IMR-90 (cell line): Measurements from ENCODE around the gene DENND1C. TPM values are rescaled to one million over a fixed set of nuclear protein-coding genes. Genes with fewer than 3 reads are reported as not detected.

Source experiments
- ATAC-seq: fragments of 200-7000 bp; cut with Tn5 transposase; 2 replicates; pipeline ENCODE4 v1.9.1; 2020; ENCODE audit warnings: low read depth, mild to moderate bottlenecking, moderate library complexity
- BruUV-seq: library from RNA; stranded (reverse); fragments of 400-500 nt; replicated peaks from 2 replicates; lab custom pipeline; 2021; lab: Mats Ljungman, UMichigan
- CTCF ChIA-PET: fragments of 300-600 bp; formaldehyde crosslinking; extraction: SDS; loops from one replicate; lab custom pipeline; 2021; ENCODE audit warnings: antibody characterized with exemption; lab: Yijun Ruan, JAX
- POLR2A ChIA-PET: fragments of 300-600 bp; sonication (Branson Sonifier 250); formaldehyde crosslinking; loops from one replicate; lab custom pipeline; 2022; ENCODE audit warnings: antibody characterized with exemption; ENCODE audit not compliant: unreplicated experiment; lab: Charles Lee
- DNase-seq: peaks from one replicate; pipeline ENCODE4 v3.0.0; 2013
- H2AFZ ChIP-seq: replicated peaks from 2 replicates; pipeline ENCODE3; 2013; ENCODE audit warnings: low read length, mild to moderate bottlenecking; ENCODE audit not compliant: poor library complexity
- H2AK5ac ChIP-seq: 2 replicates; pipeline ENCODE4 v1.6.1; 2013; ENCODE audit warnings: low read depth, low read length, inconsistent platforms
- H2AK9ac ChIP-seq: replicated peaks from 2 replicates; pipeline ENCODE3; 2013; ENCODE audit warnings: mild to moderate bottlenecking, low read depth, low read length, moderate library complexity; ENCODE audit not compliant: poor library complexity
- H2BK120ac ChIP-seq: 2 replicates; pipeline ENCODE4 v1.6.1; 2013; ENCODE audit warnings: low read depth, low read length, inconsistent platforms
- H2BK15ac ChIP-seq: 3 replicates; pipeline ENCODE4 v1.6.1; 2013; ENCODE audit warnings: low read depth, low read length, inconsistent platforms
- H2BK20ac ChIP-seq: 2 replicates; pipeline ENCODE4 v1.6.1; 2013; ENCODE audit warnings: low read depth, mild to moderate bottlenecking, inconsistent platforms, low read length, moderate library complexity
- H2BK5ac ChIP-seq: 2 replicates; pipeline ENCODE4 v1.6.1; 2013; ENCODE audit warnings: mild to moderate bottlenecking, low read depth, low read length, inconsistent platforms; ENCODE audit not compliant: poor library complexity, severe bottlenecking
- H3K14ac ChIP-seq: replicated peaks from 2 replicates; pipeline ENCODE4 v1.6.1; 2013; ENCODE audit warnings: low read depth, low read length, inconsistent platforms
- H3K18ac ChIP-seq: 2 replicates; pipeline ENCODE4 v1.6.1; 2013; ENCODE audit warnings: low read depth, low read length, control low read depth
- H3K23ac ChIP-seq: 2 replicates; pipeline ENCODE4 v1.6.1; 2013; ENCODE audit warnings: low read depth, low read length, inconsistent platforms
- H3K27ac ChIP-seq: 2 replicates; pipeline ENCODE4 v1.5.1; 2013; ENCODE audit warnings: mild to moderate bottlenecking, control low read depth, low read length; ENCODE audit not compliant: insufficient read depth
- H3K27me3 ChIP-seq: 2 replicates; pipeline ENCODE4 v1.6.1; 2013; ENCODE audit warnings: low read length; ENCODE audit not compliant: control insufficient read depth, insufficient read depth
- H3K36me3 ChIP-seq: 2 replicates; pipeline ENCODE4 v1.6.1; 2013; ENCODE audit warnings: low read length, mixed read lengths; ENCODE audit not compliant: control insufficient read depth, insufficient read depth
- H3K4ac ChIP-seq: 2 replicates; pipeline ENCODE4 v1.6.1; 2013; ENCODE audit warnings: low read depth, low read length, inconsistent platforms
- H3K4me1 ChIP-seq: 2 replicates; pipeline ENCODE4 v1.6.1; 2013; ENCODE audit warnings: low read length, mixed read lengths; ENCODE audit not compliant: control insufficient read depth, insufficient read depth
- H3K4me2 ChIP-seq: 2 replicates; pipeline ENCODE4 v1.6.1; 2013; ENCODE audit warnings: low read depth, mild to moderate bottlenecking, control low read depth, low read length, moderate library complexity
- H3K4me3 ChIP-seq: 2 replicates; pipeline ENCODE4 v1.5.1; 2013; ENCODE audit warnings: low read depth, mild to moderate bottlenecking, control low read depth, low read length, moderate library complexity; ENCODE audit not compliant: insufficient read depth
- H3K56ac ChIP-seq: 2 replicates; pipeline ENCODE4 v1.6.1; 2013; ENCODE audit warnings: low read length, inconsistent platforms; ENCODE audit not compliant: insufficient read depth; ENCODE audit errors: extremely low read depth
- H3K79me1 ChIP-seq, 2 experiments: 2 replicates each; pipeline ENCODE4 v1.6.1; 2013; ENCODE audit warnings: low read length in 2 of 2, inconsistent platforms in 1 of 2, low read depth in 1 of 2
- H3K9ac ChIP-seq: 2 replicates; pipeline ENCODE4 v1.6.1; 2013; ENCODE audit warnings: low read depth, low read length, control low read depth
- H3K9me1 ChIP-seq: 2 replicates; pipeline ENCODE4 v1.6.1; 2013; ENCODE audit warnings: low read length, inconsistent platforms; ENCODE audit not compliant: insufficient read depth
- H3K9me3 ChIP-seq: 2 replicates; pipeline ENCODE4 v1.6.1; 2013; ENCODE audit warnings: low read length; ENCODE audit not compliant: control insufficient read depth, insufficient read depth
- H4K20me1 ChIP-seq: 2 replicates; pipeline ENCODE4 v1.6.1; 2013; ENCODE audit warnings: low read length, inconsistent platforms; ENCODE audit not compliant: insufficient read depth
- H4K5ac ChIP-seq: 2 replicates; pipeline ENCODE4 v1.6.1; 2013; ENCODE audit warnings: mild to moderate bottlenecking, low read depth, low read length, control low read depth
- H4K8ac ChIP-seq, 2 experiments: 2 replicates each; pipeline ENCODE4 v1.6.1; 2013; ENCODE audit warnings: low read depth in 2 of 2, low read length in 2 of 2, control low read depth in 1 of 2, inconsistent platforms in 1 of 2
- H4K91ac ChIP-seq: 2 replicates; pipeline ENCODE4 v1.6.1; 2013; ENCODE audit warnings: low read depth, low read length, inconsistent platforms; ENCODE audit not compliant: insufficient read depth
- BHLHE40 ChIP-seq: fragments of 150-350 bp; IDR thresholded peaks from 2 replicates; pipeline ENCODE4 v1.6.1; 2016; ENCODE audit warnings: mild to moderate bottlenecking, low read depth, low read length
- CEBPB ChIP-seq: IDR thresholded peaks from 2 replicates; pipeline ENCODE4 v1.6.1; 2012; ENCODE audit warnings: low read depth, low read length, improper control_type of control experiment
- CHD1 ChIP-seq: IDR thresholded peaks from 2 replicates; pipeline ENCODE4 v1.6.1; 2012; ENCODE audit warnings: low read depth, low read length, improper control_type of control experiment
- FOS ChIP-seq: fragments of 150-350 bp; IDR thresholded peaks from 2 replicates; pipeline ENCODE4 v1.6.1; 2016; ENCODE audit warnings: low read depth, low read length
- MAFK ChIP-seq: IDR thresholded peaks from 2 replicates; pipeline ENCODE4 v1.6.1; 2012; ENCODE audit warnings: low read depth, low read length, improper control_type of control experiment
- MAZ ChIP-seq: IDR thresholded peaks from 2 replicates; pipeline ENCODE4 v1.6.1; 2012; ENCODE audit warnings: low read depth, mild to moderate bottlenecking, low read length, improper control_type of control experiment, moderate library complexity, borderline replicate concordance
- MXI1 ChIP-seq: IDR thresholded peaks from 2 replicates; pipeline ENCODE4 v1.6.1; 2012; ENCODE audit warnings: low read depth, mild to moderate bottlenecking, low read length, moderate library complexity, borderline replicate concordance
- NFE2L2 ChIP-seq: fragments of 150-350 bp; IDR thresholded peaks from 2 replicates; pipeline ENCODE4 v1.6.1; 2016; ENCODE audit warnings: low read depth, mild to moderate bottlenecking, low read length
- POLR2A ChIP-seq: IDR thresholded peaks from 2 replicates; pipeline ENCODE4 v1.6.1; 2012; ENCODE audit warnings: mild to moderate bottlenecking, low read depth, low read length
- RAD21 ChIP-seq: IDR thresholded peaks from 2 replicates; pipeline ENCODE4 v1.6.1; 2012; ENCODE audit warnings: low read length, improper control_type of control experiment
- RCOR1 ChIP-seq: IDR thresholded peaks from 2 replicates; pipeline ENCODE4 v1.6.1; 2012; ENCODE audit warnings: mild to moderate bottlenecking, low read length, improper control_type of control experiment; ENCODE audit not compliant: insufficient replicate concordance
- RFX5 ChIP-seq: IDR thresholded peaks from 2 replicates; pipeline ENCODE4 v1.8.0; 2012; ENCODE audit warnings: low read depth, mild to moderate bottlenecking, low read length, moderate library complexity
- SMC3 ChIP-seq: fragments of 150-350 bp; IDR thresholded peaks from 2 replicates; pipeline ENCODE4 v1.6.1; 2016; ENCODE audit warnings: low read depth, mild to moderate bottlenecking, antibody characterized with exemption, low read length, moderate library complexity
- WGBS, 2 experiments: methylation state at CpG; one replicate each; pipeline versions ENCODE4 v1.1.5 to v1.1.7; 2013; ENCODE audit warnings: missing lambda C conversion rate in 2 of 2; ENCODE audit not compliant: insufficient read length in 1 of 2; ENCODE audit errors: extremely low coverage in 2 of 2; 5-methylcytosine and 5-hydroxymethylcytosine counted together
- dilution Hi-C: fragments of 300-500 bp; cut with HindIII; formaldehyde crosslinking; loops from one replicate; pipeline ENCODE4 v1.14.3; 2018; ENCODE audit warnings: low sequenced_read_pairs; ENCODE audit not compliant: unreplicated experiment
- in situ Hi-C: fragments of 300-500 bp; cut with MboI; formaldehyde crosslinking; loops from 3 replicates; pipeline ENCODE4 v1.14.3; 2019; ENCODE audit warnings: low sequenced_read_pairs, inconsistent platforms, mixed read lengths
- intact Hi-C: fragments of 100-400 bp; cut with micrococcal nuclease; formaldehyde crosslinking; loops from 2 replicates; pipeline ENCODE4 v1.10.0; 2022
- polyA plus RNA-seq, 3 experiments: library from polyadenylated mRNA; depleted of rRNA; stranded (reverse); fragments of >200 nt; gene quantifications; 2 replicates each; pipeline ENCODE4 v1.2.3, GENCODE V29; 2012; ENCODE audit warnings: low replicate concordance in 1 of 3
- total RNA-seq: library from RNA; depleted of rRNA; stranded (reverse); fragments of >200 nt; gene quantifications from 2 replicates; pipeline ENCODE4 v1.2.3, GENCODE V29; 2012
- TF ChIP-seq, protein P1 (sequence below): fragments of 150-350 bp; IDR thresholded peaks from 2 replicates; pipeline ENCODE4 v1.6.1; 2017; ENCODE audit warnings: mild to moderate bottlenecking, antibody characterized with exemption, low read length, low read depth
- TF ChIP-seq, protein P2 (sequence below): conservative IDR thresholded peaks from 2 replicates; pipeline ENCODE4 v1.5.1; 2012; ENCODE audit warnings: mild to moderate bottlenecking, low read depth, low read length, improper control_type of control experiment
- TF ChIP-seq, protein P3 (sequence below): fragments of 150-350 bp; IDR thresholded peaks from 2 replicates; pipeline ENCODE4 v1.6.1; 2016; ENCODE audit warnings: low read depth, mild to moderate bottlenecking, low read length, moderate library complexity, borderline replicate concordance

Gene DENND1C
- total and polyA plus RNA-seq, 2 of the 4 experiments (the other 2 are of a cell fraction), result not detected

DNA sequence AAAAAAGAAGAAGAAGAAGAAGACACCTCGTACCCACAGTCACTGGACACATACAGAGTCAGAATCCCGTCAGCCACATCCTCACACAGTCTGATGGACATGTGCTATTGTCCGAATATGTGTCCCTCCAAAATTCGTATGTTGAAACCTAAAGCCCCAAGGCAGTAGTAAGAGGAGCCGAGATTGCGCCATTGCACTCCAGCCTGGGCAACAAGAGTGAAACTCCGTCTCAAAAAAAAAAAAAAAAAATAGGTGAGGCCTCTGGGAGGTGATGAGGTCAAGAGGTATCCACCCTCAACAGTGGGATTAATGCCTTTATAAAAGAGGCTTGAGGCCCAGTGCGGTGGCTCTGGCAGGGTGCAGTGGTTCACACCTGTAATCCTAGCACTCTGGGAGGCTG lies 2.6 kb upstream of the DENND1C start:
- Histone ChIP-seq H2AFZ (no peak overlapping the region), H3K9me3 (no peaks in the 10 kb centered on the region), H2BK120ac (no peak overlapping the region), H3K79me1 (no peaks in the 10 kb centered on the region), H4K8ac (no peak overlapping the region), H2BK5ac (no peak overlapping the region), H3K18ac (no peak overlapping the region), H3K27me3 (no peaks in the 10 kb centered on the region; the same call in 1 of the 2 replicates), H4K5ac (no peak overlapping the region), H3K4me3 (no peak overlapping the region), H2BK15ac (no peak overlapping the region), H3K4me1 (no peaks in the 10 kb centered on the region), H3K9me1 (no peaks in the 10 kb centered on the region), H3K27ac (no peak overlapping the region), H2BK20ac (no peak overlapping the region), H3K23ac (no peak overlapping the region), H3K4ac (no peak overlapping the region), H2AK9ac (no peak overlapping the region), H3K14ac (no peak overlapping the region), H2AK5ac (no peak overlapping the region), H3K36me3 (no peaks in the 10 kb centered on the region), H3K4me2 (no peak overlapping the region), H3K9ac (no peak overlapping the region), H4K20me1 (no peaks in the 10 kb centered on the region), H3K56ac (no peak overlapping the region), H4K91ac (no peak overlapping the region)
- DNase-seq, result no peak
- TF ChIP-seq NFE2L2 (no peak), MXI1 (no peak), CEBPB (no peak), FOS (no peak), SMC3 (no peak), BHLHE40 (no peak), RCOR1 (no peak), RFX5 (no peak), MAZ (no peak), MAFK (no peak), POLR2A (no peak), CHD1 (no peak), RAD21 (no peak)
- TF ChIP-seq, protein P1, sequence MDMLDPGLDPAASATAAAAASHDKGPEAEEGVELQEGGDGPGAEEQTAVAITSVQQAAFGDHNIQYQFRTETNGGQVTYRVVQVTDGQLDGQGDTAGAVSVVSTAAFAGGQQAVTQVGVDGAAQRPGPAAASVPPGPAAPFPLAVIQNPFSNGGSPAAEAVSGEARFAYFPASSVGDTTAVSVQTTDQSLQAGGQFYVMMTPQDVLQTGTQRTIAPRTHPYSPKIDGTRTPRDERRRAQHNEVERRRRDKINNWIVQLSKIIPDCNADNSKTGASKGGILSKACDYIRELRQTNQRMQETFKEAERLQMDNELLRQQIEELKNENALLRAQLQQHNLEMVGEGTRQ, result no peak
- TF ChIP-seq, protein P2, sequence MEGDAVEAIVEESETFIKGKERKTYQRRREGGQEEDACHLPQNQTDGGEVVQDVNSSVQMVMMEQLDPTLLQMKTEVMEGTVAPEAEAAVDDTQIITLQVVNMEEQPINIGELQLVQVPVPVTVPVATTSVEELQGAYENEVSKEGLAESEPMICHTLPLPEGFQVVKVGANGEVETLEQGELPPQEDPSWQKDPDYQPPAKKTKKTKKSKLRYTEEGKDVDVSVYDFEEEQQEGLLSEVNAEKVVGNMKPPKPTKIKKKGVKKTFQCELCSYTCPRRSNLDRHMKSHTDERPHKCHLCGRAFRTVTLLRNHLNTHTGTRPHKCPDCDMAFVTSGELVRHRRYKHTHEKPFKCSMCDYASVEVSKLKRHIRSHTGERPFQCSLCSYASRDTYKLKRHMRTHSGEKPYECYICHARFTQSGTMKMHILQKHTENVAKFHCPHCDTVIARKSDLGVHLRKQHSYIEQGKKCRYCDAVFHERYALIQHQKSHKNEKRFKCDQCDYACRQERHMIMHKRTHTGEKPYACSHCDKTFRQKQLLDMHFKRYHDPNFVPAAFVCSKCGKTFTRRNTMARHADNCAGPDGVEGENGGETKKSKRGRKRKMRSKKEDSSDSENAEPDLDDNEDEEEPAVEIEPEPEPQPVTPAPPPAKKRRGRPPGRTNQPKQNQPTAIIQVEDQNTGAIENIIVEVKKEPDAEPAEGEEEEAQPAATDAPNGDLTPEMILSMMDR, result no peak
- TF ChIP-seq, protein P3, sequence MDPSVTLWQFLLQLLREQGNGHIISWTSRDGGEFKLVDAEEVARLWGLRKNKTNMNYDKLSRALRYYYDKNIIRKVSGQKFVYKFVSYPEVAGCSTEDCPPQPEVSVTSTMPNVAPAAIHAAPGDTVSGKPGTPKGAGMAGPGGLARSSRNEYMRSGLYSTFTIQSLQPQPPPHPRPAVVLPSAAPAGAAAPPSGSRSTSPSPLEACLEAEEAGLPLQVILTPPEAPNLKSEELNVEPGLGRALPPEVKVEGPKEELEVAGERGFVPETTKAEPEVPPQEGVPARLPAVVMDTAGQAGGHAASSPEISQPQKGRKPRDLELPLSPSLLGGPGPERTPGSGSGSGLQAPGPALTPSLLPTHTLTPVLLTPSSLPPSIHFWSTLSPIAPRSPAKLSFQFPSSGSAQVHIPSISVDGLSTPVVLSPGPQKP, result no peak
- ChIA-PET CTCF (no interaction called here), POLR2A (no interaction called here)
- no peak for ATAC-seq
- BruUV-seq, result no TSS peak
- intact Hi-C loops (no loop called here), in situ Hi-C loops (no loop called here), dilution Hi-C loops (no loop called here)
- no CpG with 5 or more reads among the region's 8 CpGs for WGBS, 2 experiments
